Esophagus muscularis mucosa (tissue), 4 donors: ENCODE results near the gene OR4A47.
"Not testable (repeated sequence)": the region's sequence is repeated elsewhere in the genome, so short reads cannot be mapped to it uniquely, and the experiment has no call there.

Experiments
- CTCF ChIP-seq, 3 experiments: fragments of 200-600 bp in 2 of 3; fragments of 450-650 bp in 1 of 3; sonication (generic) in 2 of 3; IDR thresholded peaks; one replicate each; pipeline ENCODE4 v1.5.1; 2017 to 2019; ENCODE audit warnings: antibody characterized with exemption in 3 of 3, mild to moderate bottlenecking in 2 of 3, moderate library complexity in 1 of 3
- EP300 ChIP-seq: sonication (generic); formaldehyde crosslinking; IDR thresholded peaks from one replicate; pipeline ENCODE4 v1.6.1; 2017; ENCODE audit warnings: antibody characterized with exemption
- POLR2A ChIP-seq: fragments of 450-650 bp; IDR thresholded peaks from one replicate; pipeline ENCODE4 v1.6.1; 2017; ENCODE audit warnings: antibody characterized with exemption, moderate library complexity, mild to moderate bottlenecking, low read depth

GRCh38 chr11:48473966-48474365 lies 14.6 kb upstream of the OR4A47 start:
- not testable (repeated sequence) for TF ChIP-seq CTCF (IDR thresholded peaks at IDR 0.05); POLR2A; EP300
